ENCODE results near the gene ENTPD6.

- no peak for TF ChIP-seq POLR2A (IDR thresholded peaks at IDR 0.05)
- TF ChIP-seq, protein P1, sequence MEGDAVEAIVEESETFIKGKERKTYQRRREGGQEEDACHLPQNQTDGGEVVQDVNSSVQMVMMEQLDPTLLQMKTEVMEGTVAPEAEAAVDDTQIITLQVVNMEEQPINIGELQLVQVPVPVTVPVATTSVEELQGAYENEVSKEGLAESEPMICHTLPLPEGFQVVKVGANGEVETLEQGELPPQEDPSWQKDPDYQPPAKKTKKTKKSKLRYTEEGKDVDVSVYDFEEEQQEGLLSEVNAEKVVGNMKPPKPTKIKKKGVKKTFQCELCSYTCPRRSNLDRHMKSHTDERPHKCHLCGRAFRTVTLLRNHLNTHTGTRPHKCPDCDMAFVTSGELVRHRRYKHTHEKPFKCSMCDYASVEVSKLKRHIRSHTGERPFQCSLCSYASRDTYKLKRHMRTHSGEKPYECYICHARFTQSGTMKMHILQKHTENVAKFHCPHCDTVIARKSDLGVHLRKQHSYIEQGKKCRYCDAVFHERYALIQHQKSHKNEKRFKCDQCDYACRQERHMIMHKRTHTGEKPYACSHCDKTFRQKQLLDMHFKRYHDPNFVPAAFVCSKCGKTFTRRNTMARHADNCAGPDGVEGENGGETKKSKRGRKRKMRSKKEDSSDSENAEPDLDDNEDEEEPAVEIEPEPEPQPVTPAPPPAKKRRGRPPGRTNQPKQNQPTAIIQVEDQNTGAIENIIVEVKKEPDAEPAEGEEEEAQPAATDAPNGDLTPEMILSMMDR (IDR thresholded peaks at IDR 0.05), result no peak
Observed at GRCh38 chr20:25191051-25191450, 4.5 kb upstream of the ENTPD6 start.
